22Rv1 (cell line): Measurements from ENCODE around the gene S100A11.

Source experiments
- H3K27ac ChIP-seq: fragments of 450-650 bp; 2 replicates; pipeline ENCODE4 v1.5.1; 2017
- CTCF ChIP-seq: fragments of 450-650 bp; IDR thresholded peaks from 2 replicates; pipeline ENCODE4 v1.5.1; 2017; ENCODE audit warnings: mild to moderate bottlenecking
- ZFX ChIP-seq: fragments of 450-650 bp; IDR thresholded peaks from 2 replicates; pipeline ENCODE4 v1.6.1; 2017; ENCODE audit warnings: antibody characterized with exemption, borderline replicate concordance

Gene S100A11

DNA sequence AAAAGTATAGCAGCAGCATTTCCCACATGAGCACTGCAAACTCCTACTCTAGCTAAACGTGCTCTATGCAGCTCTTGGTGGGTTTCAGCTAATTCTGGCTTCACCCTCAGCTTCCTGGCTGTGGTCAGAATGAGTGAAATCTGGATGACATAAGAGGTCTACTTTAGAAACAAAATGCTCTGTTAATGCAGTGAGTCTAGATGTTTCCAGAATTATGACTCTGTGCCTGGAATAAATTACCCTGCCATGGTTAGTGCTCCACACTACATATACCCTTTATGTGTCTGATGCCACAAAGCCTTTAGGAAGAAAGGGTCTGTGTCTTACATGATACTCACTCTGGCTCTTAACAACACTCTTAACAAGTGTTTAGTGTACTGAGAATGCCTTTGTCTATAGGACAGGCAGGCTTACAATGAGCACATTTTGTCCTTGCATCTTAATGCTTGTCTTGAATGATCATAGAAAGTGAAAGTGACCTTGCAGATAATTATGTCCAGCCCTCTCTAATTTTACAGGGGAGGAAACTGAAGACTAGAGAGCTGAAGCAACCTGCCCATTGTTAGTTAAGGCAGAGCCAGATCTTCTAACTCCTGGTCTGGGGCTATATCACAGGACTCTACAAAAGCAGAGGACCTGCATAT, 52.4 kb downstream of the S100A11 start:
- H3K27ac ChIP-seq, result no peak overlapping the region
- TF ChIP-seq ZFX (no peak), CTCF (no peak)
